Smooth muscle cell (in vitro differentiated cells): ENCODE data around the gene VARS1. TPM values are rescaled to one million over a fixed set of nuclear protein-coding genes. Genes with fewer than 3 reads are reported as not detected.

Experiments used
- DNase-seq: peaks from one replicate; lab custom pipeline; 2025; ENCODE audit not compliant: unreplicated experiment; lab: John Stamatoyannopoulos, UW
- H2AFZ ChIP-seq: fragments of 200-600 bp; sonication (generic); 2 replicates; pipeline ENCODE4 v1.6.0; 2016; ENCODE audit warnings: antibody characterized with exemption, low read depth, mild to moderate bottlenecking
- H3F3A ChIP-seq: fragments of 200-600 bp; sonication (generic); 2 replicates; pipeline ENCODE4 v1.6.0; 2017; ENCODE audit warnings: antibody characterized with exemption, low read depth
- H3K27ac ChIP-seq: fragments of 200-600 bp; sonication (generic); 2 replicates; pipeline ENCODE4 v1.5.1; 2016; ENCODE audit warnings: low read depth, mild to moderate bottlenecking
- H3K27me3 ChIP-seq: fragments of 200-600 bp; sonication (generic); 2 replicates; pipeline ENCODE4 v1.6.1; 2016; ENCODE audit warnings: low read depth, mild to moderate bottlenecking
- H3K36me3 ChIP-seq: fragments of 200-600 bp; sonication (generic); 2 replicates; pipeline ENCODE4 v1.5.1; 2016; ENCODE audit warnings: low read depth
- H3K4me1 ChIP-seq: fragments of 200-600 bp; sonication (generic); 2 replicates; pipeline ENCODE4 v1.5.1; 2016; ENCODE audit warnings: low read depth
- H3K4me2 ChIP-seq: fragments of 200-600 bp; sonication (generic); 2 replicates; pipeline ENCODE4 v1.6.0; 2016; ENCODE audit warnings: mild to moderate bottlenecking
- H3K4me3 ChIP-seq: fragments of 200-600 bp; sonication (generic); 2 replicates; pipeline ENCODE4 v1.5.1; 2016; ENCODE audit warnings: mild to moderate bottlenecking
- H3K79me2 ChIP-seq: fragments of 200-600 bp; sonication (generic); 2 replicates; pipeline ENCODE4 v1.6.0; 2016; ENCODE audit warnings: low read depth, mild to moderate bottlenecking
- H3K9ac ChIP-seq: fragments of 200-600 bp; sonication (generic); 2 replicates; pipeline ENCODE4 v1.6.0; 2016; ENCODE audit warnings: low read depth
- H3K9me3 ChIP-seq: fragments of 200-600 bp; sonication (generic); replicated peaks from 2 replicates; pipeline ENCODE4 v1.5.1; 2016; ENCODE audit warnings: low read depth
- H4K20me1 ChIP-seq: fragments of 200-600 bp; sonication (generic); 2 replicates; pipeline ENCODE4 v1.6.0; 2016; ENCODE audit warnings: low read depth
- WGBS: methylation state at CpG from one replicate; pipeline ENCODE4 v1.1.7; 2016; ENCODE audit warnings: low lambda C conversion rate; 5-methylcytosine and 5-hydroxymethylcytosine counted together
- polyA plus RNA-seq: library from polyadenylated mRNA; unstranded; fragments of >200 nt; fragmentation: Nextera tagmentation; extraction: Ambion mirVana; gene quantifications from 2 replicates; pipeline ENCODE4 v1.2.1, GENCODE V29; 2016
- total RNA-seq: library from RNA; depleted of rRNA; stranded (reverse); fragments of >200 nt; gene quantifications from 2 replicates; pipeline ENCODE4 v1.2.3, GENCODE V29; 2014
- TF ChIP-seq, protein P1 (sequence below): fragments of 200-600 bp; sonication (generic); IDR thresholded peaks from 2 replicates; pipeline ENCODE4 v1.5.1; 2017; ENCODE audit warnings: borderline replicate concordance, mild to moderate bottlenecking, antibody characterized with exemption; ENCODE audit not compliant: insufficient read depth, poor library complexity, severe bottlenecking

The VARS1 gene
- total and polyA plus RNA-seq, 2 experiments from 2014 or later, result 60.8 to 80.8 TPM

DNA sequence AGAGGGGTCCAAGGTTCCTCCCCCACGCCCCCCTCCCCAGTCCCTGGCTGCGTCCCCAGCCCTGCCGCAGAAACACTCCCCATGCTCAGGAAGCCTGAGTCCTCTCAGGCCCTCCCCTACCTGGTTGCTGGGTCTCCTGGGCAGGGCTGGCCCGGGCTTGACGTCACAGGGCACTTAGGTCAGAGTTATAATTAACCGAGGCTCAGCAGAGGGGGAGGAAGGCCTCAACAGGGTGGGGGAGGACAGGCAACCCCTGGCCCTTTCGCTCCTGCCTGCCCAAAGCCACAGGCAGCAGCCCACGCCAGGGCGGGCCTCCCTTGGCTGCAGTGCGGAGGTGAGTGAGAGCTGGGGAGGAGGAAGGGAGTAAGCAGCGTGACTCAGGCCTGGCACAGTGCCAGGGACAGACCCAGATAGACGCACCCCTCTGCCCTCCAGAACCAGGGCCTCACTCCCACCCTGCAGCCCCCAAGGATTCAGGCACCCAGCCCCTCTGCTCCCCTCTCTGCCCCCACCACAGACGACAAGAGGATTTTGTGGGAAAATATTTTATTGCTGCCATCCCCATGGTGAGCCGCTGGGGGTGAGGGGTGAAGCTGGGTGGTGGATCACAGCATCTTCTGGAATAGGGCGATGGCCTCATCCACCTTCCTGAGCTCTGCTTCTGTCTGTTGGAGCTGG, 18.4 kb downstream of the VARS1 start, which contains the start of gene VWA7:
Gene VWA7 (minus strand): TSS at position 340 of the 678 bp plus-strand sequence. CDS start 549 bp downstream, outside the sequence.
- Histone ChIP-seq H3K4me1 (peaks cover 8% of the 10 kb centered on the region), H3K79me2 (no peaks in the 10 kb centered on the region), H3K9ac (peak within 1 kb of the TSS; percentile 36), H3K36me3 (no peaks in the 10 kb centered on the region), H4K20me1 (no peaks in the 10 kb centered on the region), H3K27ac (peak within 1 kb of the TSS; percentile 61), H3F3A (peaks cover 11% of the 10 kb centered on the region), H2AFZ (no peak within 1 kb of the TSS), H3K4me3 (no peak within 1 kb of the TSS), H3K27me3 (no peaks in the 10 kb centered on the region), H3K9me3 (no peaks in the 10 kb centered on the region), H3K4me2 (peak within 1 kb of the TSS; percentile 48)
- 38% methylated on average over 15 of the region's 15 CpGs for WGBS
- TF ChIP-seq, protein P1, sequence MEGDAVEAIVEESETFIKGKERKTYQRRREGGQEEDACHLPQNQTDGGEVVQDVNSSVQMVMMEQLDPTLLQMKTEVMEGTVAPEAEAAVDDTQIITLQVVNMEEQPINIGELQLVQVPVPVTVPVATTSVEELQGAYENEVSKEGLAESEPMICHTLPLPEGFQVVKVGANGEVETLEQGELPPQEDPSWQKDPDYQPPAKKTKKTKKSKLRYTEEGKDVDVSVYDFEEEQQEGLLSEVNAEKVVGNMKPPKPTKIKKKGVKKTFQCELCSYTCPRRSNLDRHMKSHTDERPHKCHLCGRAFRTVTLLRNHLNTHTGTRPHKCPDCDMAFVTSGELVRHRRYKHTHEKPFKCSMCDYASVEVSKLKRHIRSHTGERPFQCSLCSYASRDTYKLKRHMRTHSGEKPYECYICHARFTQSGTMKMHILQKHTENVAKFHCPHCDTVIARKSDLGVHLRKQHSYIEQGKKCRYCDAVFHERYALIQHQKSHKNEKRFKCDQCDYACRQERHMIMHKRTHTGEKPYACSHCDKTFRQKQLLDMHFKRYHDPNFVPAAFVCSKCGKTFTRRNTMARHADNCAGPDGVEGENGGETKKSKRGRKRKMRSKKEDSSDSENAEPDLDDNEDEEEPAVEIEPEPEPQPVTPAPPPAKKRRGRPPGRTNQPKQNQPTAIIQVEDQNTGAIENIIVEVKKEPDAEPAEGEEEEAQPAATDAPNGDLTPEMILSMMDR, result no peak
- no peak for DNase-seq

DNA sequence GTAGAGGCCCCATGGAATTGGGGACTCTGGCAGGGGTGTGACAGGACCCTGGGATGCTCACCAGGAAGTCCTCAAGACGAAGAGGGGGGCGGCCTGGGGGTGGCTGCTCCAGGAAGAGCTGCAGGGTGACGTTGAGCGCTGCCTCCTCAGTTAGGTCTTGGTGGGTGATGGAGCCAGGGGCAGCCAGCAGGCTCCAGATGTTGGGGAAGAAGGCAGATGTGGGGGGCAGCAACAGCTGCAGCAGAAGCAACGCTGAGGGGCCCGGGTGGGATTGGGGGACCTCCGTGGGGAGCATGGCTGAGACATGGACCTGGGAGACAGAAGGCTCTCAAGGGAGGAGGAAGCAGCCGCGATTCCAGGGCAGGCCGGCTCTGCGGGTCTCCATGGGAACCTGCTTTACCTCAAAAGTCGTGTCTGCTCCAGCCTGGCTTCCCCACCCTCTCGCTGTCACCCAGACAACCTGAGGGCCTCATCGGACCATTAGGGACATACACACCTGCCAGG, 19.0 kb downstream of the VARS1 start:
- TF ChIP-seq, protein P1, result no peak
- no peaks in the 10 kb centered on the region for H3K27me3 ChIP-seq
- no peaks in the 10 kb centered on the region for H4K20me1 ChIP-seq
- H3K4me2 ChIP-seq, result peak overlapping the region; percentile 48
- H3K27ac ChIP-seq, result peak overlapping the region; percentile 61
- no peak for DNase-seq
- peak overlapping the region; percentile 36 for H3K9ac ChIP-seq
- H3K36me3 ChIP-seq, result no peaks in the 10 kb centered on the region
- H3K79me2 ChIP-seq, result no peaks in the 10 kb centered on the region
- H3K4me1 ChIP-seq, result peaks cover 8% of the 10 kb centered on the region
- H3K4me3 ChIP-seq, result no peak overlapping the region
- WGBS, result 77% methylated on average over 12 of the region's 14 CpGs
- peaks cover 11% of the 10 kb centered on the region for H3F3A ChIP-seq
- H2AFZ ChIP-seq, result no peak overlapping the region
- H3K9me3 ChIP-seq, result no peaks in the 10 kb centered on the region

DNA sequence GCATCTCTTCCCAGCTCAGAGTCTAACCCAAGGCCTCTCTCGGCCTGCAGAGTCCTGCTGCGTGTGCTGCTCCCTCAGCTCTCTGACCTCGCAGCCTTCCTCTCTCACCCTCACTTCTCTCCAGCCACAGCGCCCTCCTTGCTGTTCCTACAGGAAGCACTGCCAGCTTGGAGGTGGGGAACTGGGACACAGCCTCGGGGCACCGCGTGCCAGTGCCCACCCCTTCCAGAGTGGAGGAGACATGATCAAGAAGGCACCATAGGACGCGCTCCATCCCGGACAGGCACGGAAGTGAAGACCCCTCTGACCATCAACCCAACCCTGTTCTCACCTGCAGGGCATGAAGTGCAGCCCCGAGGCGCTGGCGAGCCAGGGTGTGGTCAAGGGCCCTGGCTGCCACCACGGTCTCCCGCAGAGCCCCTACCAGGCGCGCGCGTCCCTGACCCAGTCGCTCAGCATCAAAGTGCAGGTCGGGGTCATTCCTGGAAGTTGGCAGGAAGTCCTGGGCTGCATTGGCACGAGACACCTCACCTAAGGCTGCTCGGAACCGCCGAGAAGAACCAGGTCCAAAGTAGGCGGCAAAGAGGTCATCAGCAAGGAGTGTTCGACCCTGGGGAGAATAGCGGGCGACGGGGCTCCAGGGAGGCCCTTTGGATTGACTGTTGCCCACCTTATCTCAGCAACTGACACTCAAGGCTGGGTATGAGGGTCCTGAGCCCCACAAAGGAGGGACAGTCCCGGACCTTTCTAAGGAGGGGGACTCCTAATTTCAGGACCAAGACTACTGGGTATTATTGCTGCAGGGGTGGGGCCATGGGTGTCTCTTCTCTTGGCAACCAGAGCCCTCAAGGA, 19.7 kb downstream of the VARS1 start:
- Histone ChIP-seq H3K27ac (no peak overlapping the region), H3F3A (peaks cover 11% of the 10 kb centered on the region), H3K9ac (no peak overlapping the region), H3K4me1 (peaks cover 8% of the 10 kb centered on the region), H3K79me2 (no peaks in the 10 kb centered on the region), H3K9me3 (no peaks in the 10 kb centered on the region), H3K4me3 (no peak overlapping the region), H3K27me3 (no peaks in the 10 kb centered on the region), H3K36me3 (no peaks in the 10 kb centered on the region), H2AFZ (no peak overlapping the region), H3K4me2 (no peak overlapping the region), H4K20me1 (no peaks in the 10 kb centered on the region)
- TF ChIP-seq, protein P1, result no peak
- DNase-seq, result no peak
- WGBS, result 94% methylated on average over 32 of the region's 32 CpGs
